H9 (cell line): ENCODE measurements around the gene TBC1D1. TPM values are rescaled to one million over a fixed set of nuclear protein-coding genes. Genes with fewer than 3 reads are reported as not detected.

ENCODE experiments used
- DNase-seq: peaks from one replicate; pipeline ENCODE4 v3.0.0-alpha.2; 2017
- H2AFZ ChIP-seq: one replicate; pipeline ENCODE4 v1.6.1; 2013; ENCODE audit warnings: mild to moderate bottlenecking, low read length, control low read depth, moderate library complexity
- H2AK5ac ChIP-seq: 2 replicates; pipeline ENCODE4 v1.6.1; 2013; ENCODE audit warnings: low read length, control low read depth, mixed read lengths; ENCODE audit not compliant: insufficient read length
- H2BK120ac ChIP-seq: one replicate; pipeline ENCODE4 v1.6.1; 2013; ENCODE audit warnings: low read depth, mild to moderate bottlenecking, low read length, control low read depth, inconsistent platforms; ENCODE audit not compliant: poor library complexity, severe bottlenecking
- H2BK12ac ChIP-seq: 2 replicates; pipeline ENCODE4 v1.6.1; 2013; ENCODE audit warnings: low read length, control low read depth, mixed read lengths, low read depth; ENCODE audit not compliant: insufficient read length
- H2BK15ac ChIP-seq: 2 replicates; pipeline ENCODE4 v1.6.1; 2013; ENCODE audit warnings: low read depth, low read length, control low read depth
- H2BK20ac ChIP-seq: one replicate; pipeline ENCODE4 v1.6.1; 2013; ENCODE audit warnings: low read depth, mild to moderate bottlenecking, low read length, control low read depth, inconsistent platforms; ENCODE audit not compliant: poor library complexity, severe bottlenecking
- H2BK5ac ChIP-seq: 2 replicates; pipeline ENCODE4 v1.6.1; 2013; ENCODE audit warnings: low read length, control low read depth, mixed read lengths; ENCODE audit not compliant: insufficient read length
- H3K14ac ChIP-seq: 2 replicates; pipeline ENCODE4 v1.6.1; 2013; ENCODE audit warnings: low read length, control low read depth; ENCODE audit not compliant: insufficient read depth
- H3K18ac ChIP-seq: 2 replicates; pipeline ENCODE4 v1.6.1; 2013; ENCODE audit warnings: low read depth, mild to moderate bottlenecking, mixed read lengths, low read length, control low read depth; ENCODE audit not compliant: insufficient read length
- H3K23ac ChIP-seq: 2 replicates; pipeline ENCODE4 v1.6.1; 2013; ENCODE audit warnings: low read length, control low read depth, mixed read lengths, low read depth; ENCODE audit not compliant: insufficient read length
- H3K23me2 ChIP-seq: 2 replicates; pipeline ENCODE4 v1.6.1; 2013; ENCODE audit warnings: low read depth, mild to moderate bottlenecking, mixed read lengths, low read length, control low read depth; ENCODE audit not compliant: insufficient read length, poor library complexity, severe bottlenecking
- H3K27ac ChIP-seq: 2 replicates; pipeline ENCODE4 v1.5.1; 2013; ENCODE audit warnings: low read length, control low read depth, mixed read lengths, low read depth; ENCODE audit not compliant: insufficient read length
- H3K27me3 ChIP-seq: 2 replicates; pipeline ENCODE4 v1.6.1; 2013; ENCODE audit warnings: low read length, control low read depth, inconsistent platforms; ENCODE audit not compliant: insufficient read depth
- H3K4ac ChIP-seq: 2 replicates; pipeline ENCODE4 v1.6.1; 2013; ENCODE audit warnings: low read depth, mild to moderate bottlenecking, control low read depth, inconsistent platforms, low read length, moderate library complexity
- H3K4me1 ChIP-seq: 2 replicates; pipeline ENCODE4 v1.6.1; 2013; ENCODE audit warnings: low read length, control low read depth, inconsistent platforms; ENCODE audit not compliant: insufficient read depth
- H3K4me2 ChIP-seq: 2 replicates; pipeline ENCODE4 v1.6.1; 2013; ENCODE audit warnings: low read length, control low read depth, mixed read lengths; ENCODE audit not compliant: insufficient read length, insufficient read depth
- H3K56ac ChIP-seq: 2 replicates; pipeline ENCODE4 v1.6.1; 2013; ENCODE audit warnings: low read depth, mild to moderate bottlenecking, mixed read lengths, low read length, control low read depth; ENCODE audit not compliant: insufficient read length
- H3K79me1 ChIP-seq: 2 replicates; pipeline ENCODE4 v1.6.1; 2013; ENCODE audit warnings: low read depth, mild to moderate bottlenecking, moderate library complexity, low read length, control low read depth, inconsistent platforms; ENCODE audit not compliant: insufficient read depth, poor library complexity, severe bottlenecking
- H3K79me2 ChIP-seq: 2 replicates; pipeline ENCODE4 v1.6.1; 2013; ENCODE audit warnings: low read length, control low read depth, inconsistent platforms; ENCODE audit not compliant: insufficient read depth
- H3K9ac ChIP-seq: 2 replicates; pipeline ENCODE4 v1.6.1; 2013; ENCODE audit warnings: low read length, control low read depth, mixed read lengths; ENCODE audit not compliant: insufficient read length; ENCODE audit errors: extremely low read depth
- H3K9me3 ChIP-seq: one replicate; pipeline ENCODE4 v1.6.1; 2013; ENCODE audit warnings: low read depth, low read length, inconsistent platforms; ENCODE audit not compliant: control insufficient read depth
- H3T11ph ChIP-seq: one replicate; pipeline ENCODE4 v1.6.1; 2013; ENCODE audit warnings: mild to moderate bottlenecking, low read length, control low read depth, inconsistent platforms
- H4K20me1 ChIP-seq: one replicate; pipeline ENCODE4 v1.6.1; 2013; ENCODE audit not compliant: control insufficient read depth, insufficient read length, insufficient read depth
- H4K5ac ChIP-seq: 2 replicates; pipeline ENCODE4 v1.6.1; 2013; ENCODE audit warnings: low read depth, mild to moderate bottlenecking, mixed read lengths, low read length, control low read depth; ENCODE audit not compliant: insufficient read length
- H4K8ac ChIP-seq: replicated peaks from 2 replicates; pipeline ENCODE4 v1.6.1; 2013; ENCODE audit warnings: low read length, control low read depth, mixed read lengths, low read depth; ENCODE audit not compliant: insufficient read length
- H4K91ac ChIP-seq: 2 replicates; pipeline ENCODE4 v1.6.1; 2013; ENCODE audit warnings: low read depth, mild to moderate bottlenecking, moderate library complexity, mixed read lengths, low read length, control low read depth; ENCODE audit not compliant: insufficient read length
- H3K27ac Mint-ChIP-seq, 3 experiments: 2 replicates in 2 of 3; 3 replicates in 1 of 3; pipeline ENCODE4 v1.8.0; 2020 to 2021; ENCODE audit warnings: mixed read lengths in 3 of 3, mild to moderate bottlenecking in 1 of 3, moderate library complexity in 1 of 3
- H3K27me3 Mint-ChIP-seq: 2 replicates; pipeline ENCODE4 v1.8.0; 2021; ENCODE audit warnings: low read depth, mild to moderate bottlenecking, moderate library complexity, mixed read lengths
- H3K36me3 Mint-ChIP-seq, 3 experiments: 2 replicates in 2 of 3; 3 replicates in 1 of 3; pipeline ENCODE4 v1.8.0; 2020 to 2021; ENCODE audit warnings: low read depth in 3 of 3, mixed read lengths in 3 of 3; ENCODE audit not compliant: insufficient read depth in 1 of 3
- H3K4me1 Mint-ChIP-seq, 2 experiments: 2 replicates each; pipeline ENCODE4 v1.8.0; 2020; ENCODE audit warnings: mixed read lengths in 2 of 2
- H3K4me3 Mint-ChIP-seq, 2 experiments: 2 replicates in 1 of 2; 3 replicates in 1 of 2; pipeline ENCODE4 v1.8.0; 2020 to 2021; ENCODE audit warnings: mild to moderate bottlenecking in 2 of 2, mixed read lengths in 2 of 2, moderate library complexity in 1 of 2
- H3K9me3 Mint-ChIP-seq, 2 experiments: 2 replicates in 1 of 2; 3 replicates in 1 of 2; pipeline ENCODE4 v1.8.0; 2020; ENCODE audit warnings: mild to moderate bottlenecking in 2 of 2, mixed read lengths in 2 of 2, moderate library complexity in 1 of 2
- WGBS: extraction: QIAGEN DNeasy Blood & Tissue Kit; methylation state at CpG from one replicate; pipeline ENCODE4 v1.1.7; 2013; ENCODE audit warnings: missing lambda C conversion rate, low lambda C conversion rate, mixed read lengths; ENCODE audit not compliant: insufficient read length; ENCODE audit errors: extremely low coverage; 5-methylcytosine and 5-hydroxymethylcytosine counted together
- total RNA-seq: library from RNA; stranded (reverse); gene quantifications from 2 replicates; pipeline ENCODE4 v1.2.1, GENCODE V29; 2021
- TF ChIP-seq, protein P1 (sequence below): fragments of 200-600 bp; sonication (generic); conservative IDR thresholded peaks from 3 replicates; pipeline ENCODE4 v1.8.0; 2021; ENCODE audit warnings: antibody characterized with exemption, mild to moderate bottlenecking

TBC1D1 gene
- total RNA-seq, 1 experiment from 2014 or later, result 109 TPM

DNA sequence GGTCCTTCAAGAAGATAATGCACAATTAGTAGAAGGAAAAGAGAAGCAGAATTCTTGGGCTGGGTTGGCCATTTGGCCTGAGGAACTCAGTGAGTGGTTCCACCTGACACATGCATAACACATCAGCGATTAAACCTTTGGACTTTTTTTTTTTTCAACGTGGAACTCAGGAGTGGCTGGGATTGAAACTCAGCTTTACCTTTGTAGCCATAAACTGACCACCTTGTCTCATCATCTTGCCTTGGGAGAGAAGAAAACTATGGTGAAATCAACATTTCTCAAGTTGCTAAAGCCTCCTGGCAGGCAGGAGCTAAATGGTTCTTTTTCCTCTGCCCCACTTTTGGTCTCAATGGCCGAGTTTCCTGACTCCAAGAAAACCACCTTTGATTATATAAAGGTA, 85.6 kb downstream of the TBC1D1 start:
- Histone ChIP-seq H2BK5ac (no peak overlapping the region), H3K56ac (no peak overlapping the region), H3K18ac (peak overlapping the region; percentile 41), H2AFZ (peak overlapping the region; percentile 90), H4K5ac (no peak overlapping the region), H2AK5ac (no peak overlapping the region), H3K79me2 (no peaks in the 10 kb centered on the region), H2BK20ac (no peak overlapping the region), H3K27me3 (no peaks in the 10 kb centered on the region), H3T11ph (peak overlapping the region; percentile 47), H3K9me3 (no peaks in the 10 kb centered on the region), H3K23me2 (peaks cover 6% of the 10 kb centered on the region), H2BK120ac (peak overlapping the region; percentile 50), H2BK12ac (peak overlapping the region; percentile 59), H3K4me1 (peaks cover 10% of the 10 kb centered on the region), H2BK15ac (no peak overlapping the region), H4K91ac (no peak overlapping the region), H3K79me1 (no peaks in the 10 kb centered on the region), H3K23ac (no peak overlapping the region), H3K14ac (peak overlapping the region; percentile 62; the same call in 1 of the 2 replicates), H4K8ac (no peak overlapping the region), H3K4me2 (peak overlapping the region; percentile 67), H3K9ac (peak overlapping the region; percentile 66), H3K4ac (no peak overlapping the region; the same call in 1 of the 2 replicates), H3K27ac (no peak overlapping the region), H4K20me1 (no peaks in the 10 kb centered on the region)
- Mint-ChIP-seq H3K9me3 (peaks cover 7 to 8% of the 10 kb centered on the region in 2 experiments; a peak in 2 of 5 replicates), H3K27ac (peak overlapping the region; percentile 82 to 92 (median 88); a peak in 4 of 7 replicates), H3K36me3 (peaks cover 0 to 6% (median 0%) of the 10 kb centered on the region in 3 experiments; a peak in 3 of 7 replicates), H3K27me3 (no peaks in the 10 kb centered on the region), H3K4me1 (peaks cover 28 to 36% of the 10 kb centered on the region in 2 experiments), H3K4me3 (peak overlapping the region; percentile 73 to 78)
- no peak for DNase-seq
- TF ChIP-seq, protein P1, sequence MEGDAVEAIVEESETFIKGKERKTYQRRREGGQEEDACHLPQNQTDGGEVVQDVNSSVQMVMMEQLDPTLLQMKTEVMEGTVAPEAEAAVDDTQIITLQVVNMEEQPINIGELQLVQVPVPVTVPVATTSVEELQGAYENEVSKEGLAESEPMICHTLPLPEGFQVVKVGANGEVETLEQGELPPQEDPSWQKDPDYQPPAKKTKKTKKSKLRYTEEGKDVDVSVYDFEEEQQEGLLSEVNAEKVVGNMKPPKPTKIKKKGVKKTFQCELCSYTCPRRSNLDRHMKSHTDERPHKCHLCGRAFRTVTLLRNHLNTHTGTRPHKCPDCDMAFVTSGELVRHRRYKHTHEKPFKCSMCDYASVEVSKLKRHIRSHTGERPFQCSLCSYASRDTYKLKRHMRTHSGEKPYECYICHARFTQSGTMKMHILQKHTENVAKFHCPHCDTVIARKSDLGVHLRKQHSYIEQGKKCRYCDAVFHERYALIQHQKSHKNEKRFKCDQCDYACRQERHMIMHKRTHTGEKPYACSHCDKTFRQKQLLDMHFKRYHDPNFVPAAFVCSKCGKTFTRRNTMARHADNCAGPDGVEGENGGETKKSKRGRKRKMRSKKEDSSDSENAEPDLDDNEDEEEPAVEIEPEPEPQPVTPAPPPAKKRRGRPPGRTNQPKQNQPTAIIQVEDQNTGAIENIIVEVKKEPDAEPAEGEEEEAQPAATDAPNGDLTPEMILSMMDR, result no peak
- no CpG with 5 or more reads among the region's 3 CpGs for WGBS
